ENCODE results near the gene ERI3.

The ERI3 gene

DNA sequence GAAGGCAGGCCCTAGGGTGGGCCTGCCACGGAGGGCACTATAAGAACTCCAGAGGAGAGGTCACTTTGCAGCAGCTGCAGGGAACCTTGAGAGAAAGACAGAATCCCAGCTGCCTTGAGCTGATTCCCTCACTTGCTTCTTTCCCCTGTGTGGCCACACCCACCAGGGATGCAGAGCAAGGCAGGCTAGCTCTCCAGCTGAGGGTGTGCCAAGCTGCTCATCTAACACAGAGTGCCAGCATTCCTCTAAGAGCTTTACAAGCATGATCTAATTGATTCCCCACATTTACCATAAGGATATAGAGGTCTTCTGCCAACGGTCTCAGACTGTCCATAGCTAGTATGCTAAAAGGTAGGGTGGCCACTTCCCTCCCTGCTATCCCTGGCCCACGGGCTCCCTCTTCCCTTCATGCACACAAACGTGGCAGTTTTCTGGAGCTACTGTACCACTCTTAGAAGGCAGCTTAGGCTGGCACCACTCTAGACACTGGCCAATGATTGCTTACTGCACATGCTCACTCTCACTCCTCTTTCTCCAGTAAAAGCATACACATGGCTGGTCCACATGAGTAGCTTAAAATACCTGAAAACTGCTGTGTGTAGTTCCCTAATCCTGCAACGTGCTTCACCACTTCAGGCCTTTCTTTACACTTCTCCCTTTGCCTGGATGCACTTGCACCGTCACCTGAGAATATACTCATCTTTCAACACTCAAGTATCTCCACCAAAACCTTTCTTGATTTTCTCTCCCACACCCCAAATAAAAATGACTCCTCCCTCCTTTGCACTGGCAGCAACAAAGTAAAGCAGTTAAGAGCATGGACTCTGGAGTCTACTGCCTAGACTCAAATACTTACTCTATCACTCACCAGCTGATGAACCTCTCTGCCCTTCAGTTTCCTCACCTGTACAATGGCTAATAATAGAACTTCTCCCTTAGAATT, 84.1 kb downstream of the ERI3 start:
- H3K4me3 ChIP-seq (ENCODE audit: low read length, poor library complexity, severe bottlenecking), result no peak overlapping the region
- no peak overlapping the region for H3K9ac ChIP-seq (ENCODE audit: low read depth, low read length, poor library complexity, severe bottlenecking)
- no peaks in the 10 kb centered on the region for H3K36me3 ChIP-seq (ENCODE audit: insufficient read depth, low read length)
- no peaks in the 10 kb centered on the region for H3K9me3 ChIP-seq (ENCODE audit: insufficient read depth, low read depth, low read length)
- H2AFZ ChIP-seq (ENCODE audit: low read length), result no peak overlapping the region
- no peaks in the 10 kb centered on the region for H3K79me2 ChIP-seq (ENCODE audit: insufficient read depth, low read length)
- TF ChIP-seq, protein P1, sequence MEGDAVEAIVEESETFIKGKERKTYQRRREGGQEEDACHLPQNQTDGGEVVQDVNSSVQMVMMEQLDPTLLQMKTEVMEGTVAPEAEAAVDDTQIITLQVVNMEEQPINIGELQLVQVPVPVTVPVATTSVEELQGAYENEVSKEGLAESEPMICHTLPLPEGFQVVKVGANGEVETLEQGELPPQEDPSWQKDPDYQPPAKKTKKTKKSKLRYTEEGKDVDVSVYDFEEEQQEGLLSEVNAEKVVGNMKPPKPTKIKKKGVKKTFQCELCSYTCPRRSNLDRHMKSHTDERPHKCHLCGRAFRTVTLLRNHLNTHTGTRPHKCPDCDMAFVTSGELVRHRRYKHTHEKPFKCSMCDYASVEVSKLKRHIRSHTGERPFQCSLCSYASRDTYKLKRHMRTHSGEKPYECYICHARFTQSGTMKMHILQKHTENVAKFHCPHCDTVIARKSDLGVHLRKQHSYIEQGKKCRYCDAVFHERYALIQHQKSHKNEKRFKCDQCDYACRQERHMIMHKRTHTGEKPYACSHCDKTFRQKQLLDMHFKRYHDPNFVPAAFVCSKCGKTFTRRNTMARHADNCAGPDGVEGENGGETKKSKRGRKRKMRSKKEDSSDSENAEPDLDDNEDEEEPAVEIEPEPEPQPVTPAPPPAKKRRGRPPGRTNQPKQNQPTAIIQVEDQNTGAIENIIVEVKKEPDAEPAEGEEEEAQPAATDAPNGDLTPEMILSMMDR (conservative IDR thresholded peaks at IDR 0.05; ENCODE audit: low read length), result no peak
- no peak for TF ChIP-seq EZH2phosphoT487 (IDR thresholded peaks at IDR 0.05; ENCODE audit: borderline replicate concordance)
- no peaks in the 10 kb centered on the region for H3K27me3 ChIP-seq (ENCODE audit: insufficient read depth, low read length, poor library complexity, severe bottlenecking)
- H3F3A ChIP-seq (ENCODE audit: low read depth), result no peaks in the 10 kb centered on the region
- no peak overlapping the region for H3K4me2 ChIP-seq (ENCODE audit: low read depth, low read length, poor library complexity, severe bottlenecking)
- H3K9me2 ChIP-seq (replicated peaks; ENCODE audit: low read depth, low read length), result no peaks in the 10 kb centered on the region
- no peaks in the 10 kb centered on the region for H4K20me1 ChIP-seq (ENCODE audit: insufficient read depth, low read length, poor library complexity, severe bottlenecking)
- H3K4me1 ChIP-seq (ENCODE audit: insufficient read depth, low read length, poor library complexity, severe bottlenecking), result no peaks in the 10 kb centered on the region

DNA sequence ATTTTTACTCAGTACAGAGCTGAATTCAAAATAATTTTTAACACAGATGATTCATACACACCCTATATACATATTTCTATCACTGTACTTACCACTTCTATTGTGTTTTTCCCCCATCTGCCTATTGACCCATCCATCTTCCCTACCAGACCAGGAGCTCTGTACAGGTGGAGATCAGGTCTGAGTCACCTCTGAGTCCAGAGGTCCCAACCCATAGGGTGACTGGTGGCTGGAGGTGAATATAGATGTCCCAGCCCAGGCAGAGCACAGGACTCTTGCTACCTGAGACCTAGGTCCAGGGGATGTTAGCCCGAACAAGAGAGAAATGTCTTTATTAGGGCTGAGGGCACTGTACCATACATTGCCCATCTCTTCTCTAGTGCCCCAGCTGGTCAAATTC, 87.0 kb downstream of the ERI3 start:
- Histone ChIP-seq H3K9me2 (replicated peaks; ENCODE audit: low read depth, low read length) (no peaks in the 10 kb centered on the region), H3K36me3 (ENCODE audit: insufficient read depth, low read length) (no peaks in the 10 kb centered on the region; the same call in 1 of the 2 replicates), H3K9ac (ENCODE audit: low read depth, low read length, poor library complexity, severe bottlenecking) (no peak overlapping the region)

DNA sequence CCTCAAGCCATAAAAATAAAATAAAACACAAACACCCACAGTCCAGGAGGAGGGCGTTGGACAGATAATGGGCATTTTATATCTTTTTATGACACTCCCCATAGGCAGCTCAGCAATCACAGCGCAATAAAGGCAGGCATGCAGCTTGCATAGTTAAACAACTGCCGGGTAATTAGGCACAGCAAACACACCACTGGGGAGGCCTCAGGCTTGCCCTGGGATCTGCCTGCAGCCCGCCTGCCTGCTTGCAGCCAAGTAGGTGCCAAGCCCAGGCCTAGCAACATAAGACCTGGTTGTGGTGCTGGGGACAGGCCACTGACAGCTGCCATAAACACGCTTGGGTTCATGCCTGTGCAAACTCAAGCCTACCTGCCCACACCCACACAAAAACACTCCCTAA, 87.6 kb downstream of the ERI3 start:
- H3K9me3 ChIP-seq (ENCODE audit: insufficient read depth, low read depth, low read length), result no peaks in the 10 kb centered on the region
- H2AFZ ChIP-seq (ENCODE audit: low read length), result no peak overlapping the region
- H4K20me1 ChIP-seq (ENCODE audit: insufficient read depth, low read length, poor library complexity, severe bottlenecking), result no peaks in the 10 kb centered on the region
- H3K4me1 ChIP-seq (ENCODE audit: insufficient read depth, low read length, poor library complexity, severe bottlenecking), result no peaks in the 10 kb centered on the region
- H3K79me2 ChIP-seq (ENCODE audit: insufficient read depth, low read length), result no peaks in the 10 kb centered on the region
- TF ChIP-seq, protein P1 (conservative IDR thresholded peaks at IDR 0.05; ENCODE audit: low read length), result no peak
- TF ChIP-seq EZH2phosphoT487 (IDR thresholded peaks at IDR 0.05; ENCODE audit: borderline replicate concordance), result no peak
- H3K4me3 ChIP-seq (ENCODE audit: low read length, poor library complexity, severe bottlenecking), result no peak overlapping the region
- no peak overlapping the region for H3K9ac ChIP-seq (ENCODE audit: low read depth, low read length, poor library complexity, severe bottlenecking)
- no peaks in the 10 kb centered on the region for H3K9me2 ChIP-seq (replicated peaks; ENCODE audit: low read depth, low read length)
- no peaks in the 10 kb centered on the region for H3K27me3 ChIP-seq (ENCODE audit: insufficient read depth, low read length, poor library complexity, severe bottlenecking)
- no peak overlapping the region for H3K4me2 ChIP-seq (ENCODE audit: low read depth, low read length, poor library complexity, severe bottlenecking)
- no peaks in the 10 kb centered on the region for H3F3A ChIP-seq (ENCODE audit: low read depth)
- no peaks in the 10 kb centered on the region; the same call in 1 of the 2 replicates for H3K36me3 ChIP-seq (ENCODE audit: insufficient read depth, low read length)

More for the DNA sequence above, 87.0 kb downstream of the ERI3 start:
- Histone ChIP-seq H3K79me2 (ENCODE audit: insufficient read depth, low read length) (no peaks in the 10 kb centered on the region), H3K27me3 (ENCODE audit: insufficient read depth, low read length, poor library complexity, severe bottlenecking) (no peaks in the 10 kb centered on the region), H3F3A (ENCODE audit: low read depth) (no peaks in the 10 kb centered on the region), H4K20me1 (ENCODE audit: insufficient read depth, low read length, poor library complexity, severe bottlenecking) (no peaks in the 10 kb centered on the region), H2AFZ (ENCODE audit: low read length) (no peak overlapping the region), H3K9me3 (ENCODE audit: insufficient read depth, low read depth, low read length) (no peaks in the 10 kb centered on the region), H3K4me1 (ENCODE audit: insufficient read depth, low read length, poor library complexity, severe bottlenecking) (no peaks in the 10 kb centered on the region), H3K4me2 (ENCODE audit: low read depth, low read length, poor library complexity, severe bottlenecking) (no peak overlapping the region), H3K4me3 (ENCODE audit: low read length, poor library complexity, severe bottlenecking) (no peak overlapping the region)
- TF ChIP-seq, protein P1 (conservative IDR thresholded peaks at IDR 0.05; ENCODE audit: low read length), result no peak
- no peak for TF ChIP-seq EZH2phosphoT487 (IDR thresholded peaks at IDR 0.05; ENCODE audit: borderline replicate concordance)
